GM19395 (cell line): Measurements from ENCODE around the gene PRAF2.

Experiments
- ATAC-seq: cut with Tn5 transposase; IDR thresholded peaks from one replicate; pipeline ENCODE4 v1.9.1; 2021; ENCODE audit warnings: mild to moderate bottlenecking, moderate library complexity; ENCODE audit not compliant: unreplicated experiment

Gene PRAF2

GRCh38 chrX:49043220-49043986, 30.4 kb downstream of the PRAF2 start, which contains the start of gene TFE3:
TSS of gene TFE3 (minus strand) at chrX:49043357. CDS start at chrX:49043226, 131 bp downstream.
- peak; percentile 87 for ATAC-seq

- ATAC-seq: no peak
These were observed 31.1 kb downstream of the PRAF2 start for GRCh38 chrX:49042581-49043219.

DNA sequence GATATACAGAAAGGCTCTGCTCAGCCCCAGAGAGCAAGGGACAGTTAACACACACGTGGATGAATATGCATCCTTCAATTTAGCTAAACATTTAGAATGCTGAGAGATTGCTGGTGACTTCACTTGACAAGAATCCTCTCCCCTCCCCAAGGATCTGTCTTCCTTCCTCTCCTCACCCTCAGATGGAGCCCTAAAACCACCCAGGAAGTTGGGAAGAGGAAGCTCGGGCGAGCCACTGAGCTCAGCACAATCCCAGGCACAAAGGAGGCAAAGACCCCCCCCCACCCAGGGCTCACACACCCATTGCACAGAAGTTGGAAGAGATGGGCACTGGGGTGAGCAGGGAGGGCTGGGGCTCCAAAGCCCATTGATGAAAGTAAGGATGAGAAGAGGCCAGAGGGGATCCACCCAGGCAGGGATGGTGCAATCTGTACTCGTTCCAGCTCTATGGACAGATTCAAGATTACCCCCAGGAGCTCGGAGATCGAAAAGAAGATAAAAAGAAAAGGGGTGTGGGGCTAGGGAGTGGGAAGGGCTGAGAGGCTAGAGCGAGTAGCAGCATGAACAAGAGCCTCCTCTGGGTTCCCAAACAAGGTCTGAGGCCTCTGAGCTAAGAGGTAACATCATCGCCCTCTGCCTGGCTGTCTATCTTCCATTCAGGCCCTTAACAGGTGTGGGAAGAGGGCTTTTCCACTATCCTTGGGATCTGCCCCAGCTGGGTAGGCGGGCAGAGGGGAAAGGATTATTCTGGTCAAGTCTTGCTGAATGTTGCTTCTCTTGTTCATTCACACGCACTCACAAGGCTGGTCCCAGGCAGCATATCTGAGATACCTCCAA, 31.8 kb downstream of the PRAF2 start:
- ATAC-seq: no peak

- no peak for ATAC-seq
These were observed 33.3 kb downstream of the PRAF2 start for GRCh38 chrX:49040376-49040955.

- ATAC-seq: no peak
These were observed 34.0 kb downstream of the PRAF2 start for GRCh38 chrX:49039598-49040375.

DNA sequence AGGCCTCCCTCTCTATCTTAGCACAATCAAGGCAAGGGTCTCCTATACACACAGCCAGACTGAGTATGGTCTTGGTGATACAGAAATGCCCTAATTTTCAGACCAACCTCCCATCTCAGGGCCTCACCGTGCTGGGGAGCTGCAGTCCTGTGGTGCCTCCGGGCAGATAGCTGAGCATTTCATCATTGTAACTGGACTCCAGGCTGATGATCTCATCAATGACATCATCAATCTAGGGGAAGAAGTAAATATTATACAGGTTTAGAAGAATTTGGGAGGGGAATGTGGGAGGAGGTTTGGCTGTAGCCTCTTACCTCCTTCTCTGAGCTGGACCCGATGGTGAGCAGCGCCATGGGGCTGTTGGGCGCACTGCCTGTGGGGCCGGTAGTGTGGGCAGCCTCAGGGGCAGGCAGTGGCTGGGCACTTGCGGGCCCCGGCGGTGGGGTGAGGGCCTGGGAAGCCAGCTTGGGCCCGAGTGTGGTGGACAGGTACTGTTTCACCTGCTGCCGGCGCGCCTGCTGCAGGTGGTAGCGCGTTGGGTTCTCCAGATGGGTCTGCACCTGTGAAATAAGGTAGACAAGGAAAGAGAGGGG, 35.8 kb downstream of the PRAF2 start:
- ATAC-seq: no peak

- ATAC-seq: no peak
These were observed 43.5 kb downstream of the PRAF2 start for GRCh38 chrX:49030283-49030682.

- no peak for ATAC-seq
These were observed 43.9 kb downstream of the PRAF2 start for GRCh38 chrX:49029876-49030275.
